Measurements from ENCODE around the gene MECP2. TPM values are rescaled to one million over a fixed set of nuclear protein-coding genes. Genes with fewer than 3 reads are reported as not detected.
A peak's percentile ranks its signal among the peaks of the same experiment; 100 is the strongest.
"Not testable (repeated sequence)": the region's sequence is repeated elsewhere in the genome, so short reads cannot be mapped to it uniquely, and the experiment has no call there.

Gene MECP2
- total RNA-seq = 37.6 TPM
- long read RNA-seq, full-length matches to known transcripts = 18 of 47 reads
- long read RNA-seq, partial matches to known transcripts = 3 of 47 reads
- long read RNA-seq, other reads (novel, unspliced or antisense) = 26 of 47 reads

DNA sequence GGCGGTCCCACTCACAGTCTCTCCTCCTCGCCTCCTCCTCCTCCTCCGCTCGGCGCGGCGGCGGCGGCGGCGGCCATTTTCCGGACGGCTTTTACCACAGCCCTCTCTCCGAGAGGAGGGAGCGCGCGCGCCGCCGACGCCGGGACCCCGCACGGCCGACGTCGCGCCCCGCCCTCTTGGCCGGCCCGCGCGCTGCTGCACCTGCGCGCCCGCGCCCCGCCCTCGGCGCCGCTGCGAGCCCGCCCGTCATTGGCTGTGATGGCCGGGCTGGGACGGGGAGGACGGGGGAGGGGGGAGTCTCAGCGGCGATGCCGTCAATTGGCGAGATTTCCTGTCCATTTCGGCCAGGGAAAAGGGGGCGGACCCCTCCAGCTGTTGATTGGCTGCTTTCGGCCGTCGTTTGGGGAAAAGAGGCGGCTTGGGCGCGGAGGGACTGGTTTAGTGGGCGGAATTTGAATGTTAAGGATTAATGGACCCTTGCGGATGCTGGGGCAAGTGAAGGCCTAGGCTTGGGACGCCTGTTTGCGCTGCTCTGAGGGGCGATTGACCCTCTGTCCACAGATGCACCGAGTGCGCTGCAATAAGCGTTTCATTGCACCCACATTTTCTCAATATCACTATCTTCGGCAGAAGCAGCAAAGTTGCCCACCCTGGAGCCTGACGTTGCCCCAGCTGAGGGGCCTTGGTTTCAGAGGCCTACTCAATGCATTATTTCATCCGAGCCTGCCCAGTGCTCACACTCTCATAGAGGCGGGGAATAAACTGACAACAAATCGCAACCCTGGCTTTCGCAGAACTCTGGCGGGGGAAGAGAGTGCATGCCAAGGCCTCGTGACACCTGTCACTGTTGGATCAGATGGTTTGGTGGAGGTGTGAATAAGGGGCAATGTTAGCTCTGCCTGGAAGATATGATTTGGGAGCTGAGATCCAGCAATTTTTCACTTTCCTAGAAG, at the start of gene MECP2:
Gene MECP2 (minus strand): TSS at position 129 of the 953 bp plus-strand sequence.
- intact Hi-C loops (cut with DNase I) = loop anchor here (5.0 kb wide), 1 partner anchor 76 kb away; no protein-coding TSS in a partner anchor
- peak; percentile 96 for DNase-seq (ENCODE audit: low spot score)

GRCh38 chrX:154144010-154144409, 46.5 kb upstream of the MECP2 start, which contains the start of gene OPN1LW:
Gene OPN1LW (plus strand): TSS chrX:154144243. CDS start chrX:154144284, 41 bp downstream.
- intact Hi-C loops (cut with DNase I) = not testable (repeated sequence)

DNA sequence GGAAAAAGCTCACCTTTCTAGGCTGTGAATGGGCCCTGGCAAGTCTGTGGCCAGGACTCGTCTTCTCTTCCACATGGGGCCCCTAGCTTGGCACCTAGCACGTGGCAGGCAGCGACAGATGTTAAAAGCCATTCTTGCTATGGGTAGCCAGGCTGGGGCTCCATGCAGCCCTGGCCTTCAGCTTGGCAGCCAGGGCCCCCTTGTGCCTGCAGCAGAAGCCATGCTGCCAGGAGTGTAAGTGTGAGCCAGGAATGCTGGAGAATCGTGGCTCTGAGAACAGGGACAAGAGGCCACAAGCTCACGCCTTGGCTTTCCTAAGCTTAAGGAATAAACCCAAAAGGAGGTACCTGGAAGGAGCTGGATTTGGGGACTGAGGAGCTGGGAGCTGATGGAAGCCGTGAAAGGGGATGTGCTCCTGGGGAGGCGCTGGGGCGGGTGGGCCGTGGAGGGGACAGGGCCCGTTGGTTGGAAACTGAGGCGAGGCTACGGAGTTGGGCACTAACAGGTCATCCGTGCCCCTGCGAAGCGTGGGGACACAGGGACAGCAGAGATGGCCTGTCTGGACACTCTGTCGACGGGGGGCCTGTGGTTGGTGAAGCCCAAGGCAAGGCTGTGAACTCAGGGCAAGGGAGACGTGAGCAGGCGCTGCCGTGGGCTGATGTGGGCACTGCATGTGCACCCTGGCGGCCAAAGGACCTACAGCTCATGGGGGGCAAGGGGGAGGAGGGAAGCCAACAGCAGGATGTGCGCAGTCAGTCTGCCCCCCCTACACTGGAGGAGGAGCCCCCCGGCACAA, 45.6 kb upstream of the MECP2 start:
- DNase-seq (ENCODE audit: low spot score) = peak; percentile 58
- intact Hi-C loops (cut with DNase I) = no loop called here

More at GRCh38 chrX:154144010-154144409, 46.5 kb upstream of the MECP2 start, which contains the start of gene OPN1LW:
- peak; percentile 19 for DNase-seq (ENCODE audit: low spot score)

DNA sequence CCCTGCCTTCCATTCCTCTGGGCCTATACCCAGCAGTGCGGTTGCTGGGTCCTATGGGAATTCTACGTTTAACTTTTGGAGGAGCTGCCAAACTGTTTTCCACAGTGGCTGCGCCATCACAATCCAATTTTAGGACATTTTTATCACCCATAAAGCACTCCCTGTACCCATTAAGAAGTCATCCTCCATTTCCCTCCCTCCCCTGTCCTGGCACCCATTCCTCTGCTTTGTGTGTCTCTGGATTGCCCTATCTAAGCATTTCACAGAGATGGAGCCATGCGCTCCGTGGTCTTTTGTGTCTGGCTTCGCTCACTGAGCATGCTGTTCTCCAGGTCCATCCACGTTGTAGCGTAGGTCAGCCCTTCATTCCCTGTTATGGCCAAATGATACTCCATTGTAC, 44.9 kb upstream of the MECP2 start:
- peak; percentile 31 for DNase-seq (ENCODE audit: low spot score)
- intact Hi-C loops (cut with DNase I) = no loop called here

DNA sequence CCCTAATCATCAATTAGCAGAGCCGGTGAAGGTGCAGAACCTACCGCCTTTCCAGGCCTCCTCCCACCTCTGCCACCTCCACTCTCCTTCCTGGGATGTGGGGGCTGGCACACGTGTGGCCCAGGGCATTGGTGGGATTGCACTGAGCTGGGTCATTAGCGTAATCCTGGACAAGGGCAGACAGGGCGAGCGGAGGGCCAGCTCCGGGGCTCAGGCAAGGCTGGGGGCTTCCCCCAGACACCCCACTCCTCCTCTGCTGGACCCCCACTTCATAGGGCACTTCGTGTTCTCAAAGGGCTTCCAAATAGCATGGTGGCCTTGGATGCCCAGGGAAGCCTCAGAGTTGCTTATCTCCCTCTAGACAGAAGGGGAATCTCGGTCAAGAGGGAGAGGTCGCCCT, 43.2 kb upstream of the MECP2 start:
- intact Hi-C loops (cut with DNase I) = no loop called here
- peak; percentile 43 for DNase-seq (ENCODE audit: low spot score)

GRCh38 chrX:154140206-154140605, 42.7 kb upstream of the MECP2 start:
- DNase-seq (ENCODE audit: low spot score) = peak; percentile 65
- intact Hi-C loops (cut with DNase I) = no loop called here

DNA sequence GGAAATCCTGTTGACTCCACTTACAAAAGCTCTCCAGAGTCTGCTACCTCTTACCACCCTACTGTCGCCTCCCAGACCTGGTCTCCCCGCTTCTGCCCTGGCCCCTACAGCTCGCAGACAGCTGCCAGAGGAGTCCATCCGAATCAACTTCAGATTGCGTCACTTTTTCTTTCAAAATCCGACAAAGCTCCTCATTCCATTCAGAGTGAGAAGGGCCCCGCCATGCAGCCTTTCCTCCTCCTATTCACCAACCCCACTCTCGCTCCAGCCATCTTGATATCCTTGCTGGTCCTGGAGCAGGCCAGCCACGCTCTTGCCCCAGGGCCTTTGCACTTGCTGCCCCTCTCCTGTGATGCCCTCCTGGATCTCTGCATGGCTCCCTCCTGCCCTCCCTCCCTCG, 41.3 kb upstream of the MECP2 start:
- DNase-seq (ENCODE audit: low spot score) = peak; percentile 55
- intact Hi-C loops (cut with DNase I) = no loop called here

DNA sequence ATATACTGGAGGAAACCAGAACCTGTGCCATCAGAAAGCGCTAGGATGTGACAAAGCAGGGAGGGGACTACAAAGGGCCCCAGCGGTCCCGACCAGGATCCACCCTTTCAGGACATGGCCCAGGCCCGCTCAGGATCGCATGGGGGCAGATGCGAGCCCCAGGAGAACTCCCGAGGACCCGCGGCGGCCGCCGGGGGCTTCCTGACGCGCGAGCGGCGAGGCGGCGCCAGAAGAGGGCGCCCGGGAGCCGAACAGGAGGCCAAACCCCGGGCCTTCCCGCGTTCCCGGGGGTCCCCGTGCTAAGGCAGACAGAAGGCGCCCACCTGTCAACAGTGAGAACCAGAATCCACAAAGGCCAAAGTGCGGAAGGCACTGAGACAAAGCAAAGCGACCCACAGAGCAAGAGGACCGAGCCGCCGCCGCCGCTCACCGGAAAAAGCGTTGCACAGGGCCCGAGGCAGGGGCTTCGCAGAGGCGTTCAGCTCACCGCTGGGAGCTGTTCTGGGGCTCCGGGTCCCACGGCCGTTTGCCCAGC, 39.2 kb upstream of the MECP2 start:
- intact Hi-C loops (cut with DNase I) = no loop called here
- DNase-seq (ENCODE audit: low spot score) = peak; percentile 78

- peak; percentile 20 for DNase-seq (ENCODE audit: low spot score)
- intact Hi-C loops (cut with DNase I) = no loop called here
Observed at GRCh38 chrX:154135458-154136229, 38.1 kb upstream of the MECP2 start.

DNA sequence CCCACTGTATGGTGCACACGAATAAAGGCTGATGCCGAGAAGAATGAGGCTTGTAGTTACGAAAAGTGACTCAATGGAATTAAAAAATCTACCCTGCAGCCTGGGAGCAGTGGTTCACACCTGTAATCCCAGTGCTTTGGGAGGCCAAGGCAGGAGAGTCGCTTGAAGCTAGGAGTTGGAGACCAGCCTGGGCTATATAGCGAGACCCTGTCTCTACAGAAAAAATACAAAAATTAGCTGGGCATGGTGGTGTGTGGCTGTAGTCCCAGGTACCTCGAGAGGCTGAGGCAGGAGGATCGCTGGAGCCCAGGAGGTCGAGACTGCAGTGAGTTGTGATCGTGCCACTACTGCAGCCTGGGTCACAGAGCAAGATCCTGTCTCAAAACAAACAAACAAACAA, 34.8 kb upstream of the MECP2 start:
- intact Hi-C loops (cut with DNase I) = no loop called here
- peak; percentile 64 for DNase-seq (ENCODE audit: low spot score)

DNA sequence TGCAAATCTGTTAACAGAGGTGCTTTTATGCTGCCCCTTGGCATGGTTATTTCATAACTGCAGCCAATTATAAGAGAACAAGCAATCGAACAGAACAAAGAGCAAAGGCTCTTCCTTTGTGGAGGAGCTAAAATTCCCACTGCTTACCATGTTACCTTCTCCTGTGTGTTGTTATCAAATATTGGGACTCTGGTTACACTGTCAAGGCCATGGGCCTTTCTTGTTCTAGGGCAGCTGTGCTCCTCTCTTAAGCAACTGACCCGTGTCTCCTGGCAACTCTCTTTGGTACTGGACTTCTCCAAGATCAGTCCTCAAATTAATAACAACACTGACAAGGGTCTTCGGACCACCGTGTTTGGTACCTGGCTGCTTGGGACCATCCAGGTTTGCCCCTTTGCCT, 34.4 kb upstream of the MECP2 start:
- DNase-seq (ENCODE audit: low spot score) = peak; percentile 19
- intact Hi-C loops (cut with DNase I) = no loop called here

DNA sequence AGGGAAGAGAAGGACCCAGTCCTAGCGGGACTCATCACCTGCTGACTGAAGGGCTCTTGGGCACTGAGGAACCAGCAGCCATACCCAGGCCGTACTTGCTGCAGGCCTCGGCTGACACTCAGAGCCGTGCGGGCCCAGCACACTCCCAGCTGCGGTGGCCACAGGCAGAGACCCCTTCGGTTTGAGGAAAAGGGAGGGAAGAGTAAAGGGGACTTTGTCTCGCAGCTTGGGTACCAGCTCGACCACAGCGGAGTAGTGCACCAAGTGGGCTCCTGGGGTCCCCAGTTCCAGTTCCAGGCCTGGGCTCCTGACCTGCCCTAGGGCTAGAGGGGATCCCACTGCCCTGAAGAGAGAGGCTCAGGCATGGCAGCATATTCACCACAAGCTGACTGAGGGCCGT, 28.6 kb upstream of the MECP2 start:
- intact Hi-C loops (cut with DNase I) = no loop called here
- DNase-seq (ENCODE audit: low spot score) = no peak

- no peak for DNase-seq (ENCODE audit: low spot score)
- intact Hi-C loops (cut with DNase I) = no loop called here
Observed at GRCh38 chrX:154125391-154126040, 28.0 kb upstream of the MECP2 start.

DNA sequence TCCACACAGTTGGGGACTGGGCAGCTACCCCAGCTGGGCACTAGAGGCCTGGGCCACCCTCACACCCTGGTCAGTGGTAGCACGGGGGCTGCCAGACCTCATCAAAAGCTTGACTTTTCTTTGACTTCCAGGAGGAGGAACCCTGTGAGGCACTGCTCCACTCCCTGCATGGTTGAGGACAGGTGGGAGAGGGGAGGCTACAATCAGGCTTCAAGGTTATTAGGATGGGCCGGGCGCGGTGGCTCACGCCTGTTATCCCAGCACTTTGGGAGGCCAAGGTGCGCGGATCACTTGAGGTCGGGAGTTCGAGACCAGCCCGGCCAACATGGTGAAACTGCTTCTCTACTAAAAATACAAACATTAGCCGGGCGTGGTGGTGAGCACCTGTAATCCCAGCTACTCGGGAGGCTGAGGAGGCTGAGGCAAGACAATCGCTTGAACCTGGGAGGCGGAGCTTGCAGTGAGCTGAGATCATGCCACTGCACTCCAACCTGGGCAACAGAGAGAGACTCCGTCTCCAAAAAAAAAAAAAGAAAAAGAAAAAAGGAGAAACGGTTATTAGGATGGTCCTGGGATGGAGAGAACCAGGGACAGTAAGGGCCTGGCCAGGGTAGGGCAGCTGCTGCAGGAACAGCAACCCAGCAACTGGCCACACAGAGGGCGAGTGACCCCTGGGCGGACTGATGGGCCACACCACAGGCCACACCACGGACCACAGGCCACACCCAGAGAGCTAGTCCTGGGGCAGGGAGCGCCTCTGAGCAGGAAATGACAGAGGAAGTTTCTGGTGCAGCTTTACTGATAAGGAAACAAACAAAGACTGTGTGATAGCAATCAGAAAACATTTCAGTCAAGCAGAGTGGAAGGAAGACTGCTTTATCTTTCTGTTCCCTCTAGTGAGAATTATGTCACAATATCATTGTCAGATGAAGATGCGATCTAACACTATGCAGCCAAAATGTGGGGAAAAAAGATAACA, 26.0 kb upstream of the MECP2 start:
- DNase-seq (ENCODE audit: low spot score) = peak; percentile 82
- intact Hi-C loops (cut with DNase I) = no loop called here

GRCh38 chrX:154121961-154122360, 24.4 kb upstream of the MECP2 start:
- intact Hi-C loops (cut with DNase I) = no loop called here
- DNase-seq (ENCODE audit: low spot score) = no peak

DNA sequence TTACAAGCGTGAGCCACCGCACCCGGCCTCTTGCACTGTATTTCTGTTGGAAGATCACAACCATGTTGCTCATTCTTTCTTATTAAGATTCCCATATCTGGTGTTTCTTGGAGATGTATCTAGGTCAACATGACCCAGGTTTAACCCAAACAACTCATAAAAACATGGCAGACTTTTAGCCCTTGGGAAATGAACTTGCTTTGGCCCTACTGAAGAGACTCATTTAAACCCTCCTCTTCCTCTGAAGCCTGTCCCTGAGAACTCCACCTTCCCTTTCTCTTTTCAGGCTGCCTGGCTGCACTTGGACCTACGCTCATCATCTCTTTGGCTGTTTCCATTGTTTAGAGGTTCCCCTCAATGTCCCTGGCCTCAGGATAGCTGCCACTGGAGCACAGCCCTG, 23.7 kb upstream of the MECP2 start:
- DNase-seq (ENCODE audit: low spot score) = no peak
- intact Hi-C loops (cut with DNase I) = no loop called here

- DNase-seq (ENCODE audit: low spot score) = no peak
- intact Hi-C loops (cut with DNase I) = no loop called here
Observed at GRCh38 chrX:154120567-154120966, 23.1 kb upstream of the MECP2 start.
